C4-2B (cell line): ENCODE measurements around the gene RNF112.

ENCODE experiments used
- H3K27ac ChIP-seq: fragments of 450-650 bp; 2 replicates; pipeline ENCODE4 v1.5.1; 2017
- CTCF ChIP-seq: fragments of 450-650 bp; conservative IDR thresholded peaks from 2 replicates; pipeline ENCODE4 v1.5.1; 2017; ENCODE audit warnings: mild to moderate bottlenecking
- ZFX ChIP-seq: fragments of 450-650 bp; IDR thresholded peaks from 2 replicates; pipeline ENCODE4 v1.6.1; 2017

The RNF112 gene, protein sequence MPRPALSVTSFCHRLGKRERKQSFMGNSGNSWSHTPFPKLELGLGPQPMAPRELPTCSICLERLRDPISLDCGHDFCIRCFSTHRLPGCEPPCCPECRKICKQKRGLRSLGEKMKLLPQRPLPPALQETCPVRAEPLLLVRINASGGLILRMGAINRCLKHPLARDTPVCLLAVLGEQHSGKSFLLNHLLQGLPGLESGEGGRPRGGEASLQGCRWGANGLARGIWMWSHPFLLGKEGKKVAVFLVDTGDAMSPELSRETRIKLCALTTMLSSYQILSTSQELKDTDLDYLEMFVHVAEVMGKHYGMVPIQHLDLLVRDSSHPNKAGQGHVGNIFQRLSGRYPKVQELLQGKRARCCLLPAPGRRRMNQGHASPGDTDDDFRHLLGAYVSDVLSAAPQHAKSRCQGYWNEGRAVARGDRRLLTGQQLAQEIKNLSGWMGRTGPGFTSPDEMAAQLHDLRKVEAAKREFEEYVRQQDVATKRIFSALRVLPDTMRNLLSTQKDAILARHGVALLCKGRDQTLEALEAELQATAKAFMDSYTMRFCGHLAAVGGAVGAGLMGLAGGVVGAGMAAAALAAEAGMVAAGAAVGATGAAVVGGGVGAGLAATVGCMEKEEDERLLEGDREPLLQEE

DNA sequence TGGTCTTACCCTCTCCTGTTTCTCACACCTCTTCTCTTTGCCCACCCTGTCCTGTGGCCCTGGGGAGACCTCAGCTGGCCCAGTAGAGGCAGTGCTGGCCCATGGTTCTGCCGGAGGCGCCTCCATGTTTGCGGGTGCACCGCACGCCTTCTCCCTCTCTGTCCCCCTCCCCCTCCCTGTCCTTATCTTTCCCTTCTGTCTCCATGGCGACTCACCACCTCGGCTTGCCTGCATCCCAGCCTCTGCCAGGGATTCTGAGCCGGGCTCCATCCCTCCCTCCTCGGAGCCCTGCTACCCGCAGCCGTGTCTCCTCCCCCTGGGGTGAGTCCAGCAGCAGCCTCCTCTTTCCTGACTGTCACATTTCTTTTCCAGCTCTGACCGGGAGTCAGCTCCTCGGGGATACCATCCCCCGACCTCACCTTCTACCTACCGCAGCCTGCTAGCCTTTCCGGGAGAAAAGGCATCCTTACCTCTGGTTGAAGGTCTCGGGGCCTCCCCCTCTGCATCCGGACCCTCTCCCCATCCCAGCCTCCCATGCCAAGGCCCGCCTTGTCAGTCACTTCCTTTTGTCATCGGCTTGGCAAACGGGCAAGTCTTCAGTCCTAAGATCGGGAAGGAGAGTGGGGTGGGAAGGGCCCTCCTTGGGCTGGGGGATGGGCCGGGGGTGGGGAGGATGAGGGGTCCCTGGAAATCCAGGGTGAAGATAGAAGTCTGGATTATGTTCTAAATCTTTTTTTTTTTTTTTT lies at the start of gene RNF112:
Gene RNF112, plus strand, starts transcription at position 358 of the 746 bp plus-strand sequence. Its CDS starts 177 bp downstream, at position 535.
- TF ChIP-seq ZFX = no peak
- no peak for TF ChIP-seq CTCF
- H3K27ac ChIP-seq = no peak within 1 kb of the TSS

DNA sequence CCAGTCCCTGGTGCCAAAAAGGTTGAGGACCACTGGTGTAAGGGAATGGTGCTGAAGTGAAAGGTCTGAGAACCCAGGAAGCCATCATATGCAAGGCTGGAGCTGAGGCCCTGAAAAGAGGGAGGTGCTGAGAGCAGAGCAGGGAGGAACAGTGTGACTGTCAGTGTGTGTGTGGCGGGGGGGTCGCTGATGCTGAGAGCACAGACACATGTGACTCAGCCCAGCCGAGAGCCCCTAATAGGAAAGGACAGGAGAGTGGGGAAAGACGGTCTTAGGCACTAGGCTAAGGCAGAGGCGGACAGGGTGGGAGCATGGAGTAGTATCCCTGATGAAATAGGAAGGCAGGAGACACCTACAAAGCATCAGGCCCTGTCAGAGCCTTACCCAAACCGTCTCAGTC lies 49.7 kb upstream of the RNF112 start:
- TF ChIP-seq ZFX = no peak
- TF ChIP-seq CTCF = no peak
- no peak overlapping the region for H3K27ac ChIP-seq

DNA sequence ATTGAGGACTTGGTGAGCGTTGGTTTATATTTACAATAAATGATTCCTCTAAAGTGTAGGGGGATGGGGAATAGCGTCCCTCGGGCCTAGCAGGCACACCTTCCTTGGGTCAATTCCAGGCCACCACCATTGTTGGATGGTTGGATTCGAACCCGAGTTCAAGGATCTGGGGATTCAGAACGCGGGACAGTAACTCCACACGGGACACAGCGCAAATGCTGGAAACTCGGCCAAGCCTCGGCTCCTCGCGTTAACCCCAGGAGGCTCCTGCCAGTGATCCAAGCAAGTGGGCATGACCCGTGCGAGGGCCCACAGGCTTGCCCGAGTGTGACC lies 49.1 kb upstream of the RNF112 start:
- no peak for TF ChIP-seq CTCF
- TF ChIP-seq ZFX = no peak
- peak overlapping the region; percentile 79 for H3K27ac ChIP-seq

GRCh38 chr17:19362277-19363113 lies 48.5 kb upstream of the RNF112 start, which contains the start of gene B9D1:
Gene B9D1, minus strand, starts transcription at chr17:19362723. Its CDS starts 154 bp downstream, at chr17:19362569.
- H3K27ac ChIP-seq = peak within 1 kb of the TSS; percentile 79
- peak; percentile 99 for TF ChIP-seq CTCF
- TF ChIP-seq ZFX = peak; percentile 75; the same call in 1 of the 2 replicates

- no peak for TF ChIP-seq ZFX
- TF ChIP-seq CTCF = peak; percentile 75; the same call in 1 of the 2 replicates
- H3K27ac ChIP-seq = peak overlapping the region; percentile 79
Measured at GRCh38 chr17:19363114-19363438, 48.0 kb upstream of the RNF112 start.

- no peak overlapping the region; the same call in 1 of the 2 replicates for H3K27ac ChIP-seq
- TF ChIP-seq ZFX = no peak
- no peak for TF ChIP-seq CTCF
Measured at GRCh38 chr17:19363460-19364035, 47.5 kb upstream of the RNF112 start.
